Stomach (tissue), 19 donors: ENCODE results near the gene TMEM191B. TPM values are rescaled to one million over a fixed set of nuclear protein-coding genes. Genes with fewer than 3 reads are reported as not detected.
"Not testable (repeated sequence)": the region's sequence is repeated elsewhere in the genome, so short reads cannot be mapped to it uniquely, and the experiment has no call there.

Experiments used
- DNase-seq, 2 donors: peaks; one replicate each; pipeline versions ENCODE4 v3.0.0 to v3.0.0-alpha.2; 2013 to 2019
- H3K27ac ChIP-seq, 5 donors: fragments of 200-600 bp in 4 of 5; sonication (generic) in 4 of 5; one replicate each; pipeline ENCODE4 v1.5.1; 2013 to 2019; ENCODE audit warnings: mild to moderate bottlenecking in 1 of 5, moderate library complexity in 1 of 5
- H3K27me3 ChIP-seq, 3 donors: fragments of 200-600 bp; sonication (generic); one replicate each; pipeline ENCODE4 v1.5.1; 2017 to 2019; ENCODE audit warnings: mixed run types in 1 of 3
- H3K36me3 ChIP-seq, 4 donors: fragments of 200-600 bp; sonication (generic); 1 replicate in 3 of 4; 2 replicates in 1 of 4; pipeline ENCODE4 v1.5.1; 2016 to 2019
- H3K4me1 ChIP-seq, 4 donors: fragments of 200-600 bp; sonication (generic); one replicate each; pipeline ENCODE4 v1.5.1; 2016 to 2019
- H3K4me3 ChIP-seq, 4 donors: fragments of 200-600 bp; sonication (generic) in 3 of 4; one replicate each; pipeline ENCODE4 v1.5.1; 2016 to 2019; ENCODE audit warnings: mild to moderate bottlenecking in 1 of 4
- H3K9me3 ChIP-seq, 4 donors: fragments of 200-600 bp; sonication (generic); one replicate each; pipeline ENCODE4 v1.5.1; 2016 to 2019
- WGBS, 5 donors: extraction: QIAGEN DNeasy Blood & Tissue Kit in 3 of 5; methylation state at CpG; one replicate each; pipeline versions ENCODE4 v1.1.5 to v1.1.7; 2013 to 2018; 5-methylcytosine and 5-hydroxymethylcytosine counted together
- intact Hi-C: fragments of 100-400 bp; cut with DNase I; formaldehyde crosslinking; loops from one replicate; pipeline ENCODE4 v1.15.1; 2023; ENCODE audit warnings: low total_unique reads
- long read RNA-seq, 10 donors: transcript quantifications; one replicate each; lab custom pipeline, GENCODE V29; 2026
- polyA plus RNA-seq, 3 donors: library from polyadenylated mRNA; stranded (reverse); fragments of 200-250 nt; gene quantifications; one replicate each; pipeline ENCODE4 v1.2.3, GENCODE V29; 2013
- total RNA-seq, 5 donors: library from RNA; depleted of rRNA; stranded (reverse); fragments of >200 nt; gene quantifications; one replicate each; pipeline versions ENCODE4 v1.1.0 to v1.2.3, GENCODE V29; 2014 to 2016
- donor health status: healthy with polysubstance abuse.
- donor health status: Bipolar disorder and iron deficiency.
- donor health status: healthy.

The TMEM191B gene
- 1 to 10 TPM in 1 of 5 donors, not detected in 4; 1.7 TPM for total RNA-seq
- polyA plus RNA-seq, result 1 to 10 TPM in 2 of 3 donors, under 1 TPM in 1; 0.44 to 6.3 (median 1.2) TPM
- long read RNA-seq, donor 1, result 0 reads
- long read RNA-seq, donor 2, partial matches to known transcripts, result 40 of 40 reads
- long read RNA-seq, donor 2, other reads (novel, unspliced or antisense), result 0 of 40 reads
- long read RNA-seq, donor 3, result 0 reads
- long read RNA-seq, donor 4, result 0 reads
- long read RNA-seq, donor 5, result 0 reads
- long read RNA-seq, donor 6, result 0 reads
- long read RNA-seq, donor 7, result 0 reads
- long read RNA-seq, donor 8, partial matches to known transcripts, result 35 of 56 reads
- long read RNA-seq, donor 8, other reads (novel, unspliced or antisense), result 21 of 56 reads
- long read RNA-seq, donor 9, partial matches to known transcripts, result 0 of 1 reads
- long read RNA-seq, donor 9, other reads (novel, unspliced or antisense), result 0 of 1 reads
- long read RNA-seq, donor 10, result 0 reads

- peak within 1 kb of the TSS in 1 of 5 donors; percentile 61 for H3K27ac ChIP-seq
- intact Hi-C loops, H3K36me3 ChIP-seq, DNase-seq, H3K4me1 ChIP-seq, H3K27me3 ChIP-seq, H3K9me3 ChIP-seq: not testable (repeated sequence)
- no CpG with 5 or more reads among the region's 65 CpGs for WGBS, 5 donors
- peak within 1 kb of the TSS in 1 of 4 donors; percentile 31 for H3K4me3 ChIP-seq
Observed at GRCh38 chr22:18527752-18528596, at the start of gene TMEM191B. TSS of gene TMEM191B (plus strand) at chr22:18527802. CDS start at chr22:18527981, 179 bp downstream.

DNA sequence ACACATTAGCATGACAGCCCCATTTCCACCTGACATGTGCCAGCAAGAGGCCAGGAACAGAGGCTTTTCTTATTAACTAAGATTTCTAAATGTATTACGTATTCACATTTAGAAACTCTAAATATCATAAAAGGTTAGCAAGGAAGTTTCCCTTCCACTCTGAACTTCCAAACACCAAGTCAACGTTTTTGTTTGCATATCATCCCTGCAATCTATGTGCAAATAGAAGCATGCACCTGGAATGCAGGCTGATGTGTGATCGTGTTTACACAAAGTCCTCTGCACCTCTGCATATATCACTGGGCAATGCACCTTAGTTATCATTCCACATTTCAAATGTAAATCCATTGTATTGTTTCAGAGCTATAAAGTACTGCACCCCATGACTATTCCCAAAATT lies 31.4 kb upstream of the TMEM191B start:
- intact Hi-C loops, H3K4me1 ChIP-seq, H3K27me3 ChIP-seq, H3K9me3 ChIP-seq, DNase-seq, H3K4me3 ChIP-seq, H3K27ac ChIP-seq, H3K36me3 ChIP-seq: not testable (repeated sequence)
- WGBS, 5 donors, result no CpG with 5 or more reads among the region's 3 CpGs

GRCh38 chr22:18511327-18511726 lies 16.3 kb upstream of the TMEM191B start:
- 40 to 79% (median 75%) methylated on average over 1 to 6 of the region's 6 CpGs for WGBS, 5 donors
- H3K27me3 ChIP-seq, H3K9me3 ChIP-seq, H3K4me3 ChIP-seq, H3K27ac ChIP-seq, DNase-seq, intact Hi-C loops, H3K36me3 ChIP-seq, H3K4me1 ChIP-seq: not testable (repeated sequence)

DNA sequence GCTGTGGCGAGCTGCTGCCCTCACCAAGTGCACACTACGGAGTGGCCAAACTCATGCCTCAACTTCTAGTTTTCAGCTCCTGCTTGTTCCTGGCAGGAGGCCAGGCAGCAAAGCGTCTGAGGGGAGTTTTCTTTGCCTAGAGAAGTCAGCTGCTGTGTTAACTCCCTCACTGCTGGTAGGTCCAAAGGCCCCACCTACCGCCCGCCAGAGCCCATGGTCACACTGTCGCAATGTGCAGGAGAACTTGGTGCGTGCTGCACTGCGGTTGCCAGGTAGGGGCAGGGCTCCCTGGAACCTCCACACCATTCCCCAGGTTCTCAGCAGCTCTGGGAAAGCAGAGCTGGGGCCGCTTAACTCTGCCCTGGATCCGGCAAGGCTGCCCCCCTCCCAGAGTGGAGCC lies 15.2 kb upstream of the TMEM191B start:
- intact Hi-C loops, H3K27ac ChIP-seq, H3K9me3 ChIP-seq, DNase-seq, H3K36me3 ChIP-seq, H3K4me3 ChIP-seq, H3K27me3 ChIP-seq, H3K4me1 ChIP-seq: not testable (repeated sequence)
- WGBS, 5 donors, result 34 to 36% (median 35%) methylated on average over 4 to 6 of the region's 10 CpGs; no CpG with 5 or more reads in 2 of the 5 donors

DNA sequence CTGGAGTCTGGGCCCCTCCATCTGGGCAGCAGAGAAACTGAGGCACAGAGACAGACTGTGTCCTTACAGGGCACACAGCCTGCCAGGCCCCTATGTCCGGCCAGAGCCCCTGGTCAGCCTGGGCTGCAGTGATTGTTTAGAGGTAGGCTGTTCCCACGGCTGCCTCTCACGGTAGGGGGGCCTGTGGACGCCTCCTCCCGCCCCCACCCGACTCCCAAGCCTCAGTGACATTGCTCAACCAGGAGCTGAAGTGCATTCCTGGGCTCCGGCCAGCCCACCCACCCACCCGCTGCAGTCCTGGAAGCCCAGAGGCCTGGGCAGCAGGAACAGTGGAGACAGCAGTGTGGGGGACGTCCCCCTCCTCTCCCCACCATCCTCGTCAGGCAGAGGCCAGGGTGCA lies 14.1 kb upstream of the TMEM191B start:
- H3K27ac ChIP-seq, H3K27me3 ChIP-seq, H3K4me3 ChIP-seq, intact Hi-C loops, H3K4me1 ChIP-seq, H3K9me3 ChIP-seq, H3K36me3 ChIP-seq: not testable (repeated sequence)
- WGBS, 5 donors, result 24 to 65% (median 53%) methylated on average over 5 of the region's 10 CpGs; no CpG with 5 or more reads in 2 of the 5 donors
- DNase-seq, result peak in 1 of 2 donors; percentile 1

DNA sequence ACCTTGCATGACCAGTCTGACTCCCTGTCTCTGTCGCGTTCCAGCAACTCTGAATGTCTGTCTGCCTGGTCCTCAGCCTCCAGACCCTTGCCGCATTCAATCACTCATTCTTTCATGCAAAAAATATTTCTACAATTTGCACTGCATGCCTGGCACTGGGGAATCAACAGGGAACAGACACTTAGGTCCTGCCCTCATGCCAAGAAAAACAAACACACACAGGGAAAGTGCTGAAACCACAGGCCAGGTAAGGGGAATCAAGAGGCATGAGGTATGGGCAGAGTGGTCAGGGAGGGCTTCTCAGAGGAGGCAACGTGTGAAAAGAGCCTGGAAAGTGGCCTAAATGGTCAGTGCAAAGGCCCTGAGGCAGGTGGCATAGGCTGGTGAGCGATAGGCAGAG lies 9.5 kb upstream of the TMEM191B start, which contains the start of gene GGTLC3:
Gene GGTLC3, minus strand, starts transcription at position 101 of the 400 bp plus-strand sequence. CDS start 264 bp downstream, outside the sequence.
- intact Hi-C loops, H3K27ac ChIP-seq: not testable (repeated sequence)
- WGBS, 5 donors, result no CpG with 5 or more reads among the region's 5 CpGs

GRCh38 chr22:18522762-18523161 lies 4.8 kb upstream of the TMEM191B start:
- H3K27me3 ChIP-seq, DNase-seq, H3K27ac ChIP-seq, H3K4me3 ChIP-seq, H3K9me3 ChIP-seq, H3K36me3 ChIP-seq, H3K4me1 ChIP-seq, intact Hi-C loops: not testable (repeated sequence)
- no CpG with 5 or more reads among the region's 6 CpGs for WGBS, 5 donors

More for the DNA sequence above, 9.5 kb upstream of the TMEM191B start, which contains the start of gene GGTLC3:
- not testable (repeated sequence) for H3K27me3 ChIP-seq, H3K9me3 ChIP-seq, DNase-seq, H3K36me3 ChIP-seq, H3K4me3 ChIP-seq, H3K4me1 ChIP-seq

DNA sequence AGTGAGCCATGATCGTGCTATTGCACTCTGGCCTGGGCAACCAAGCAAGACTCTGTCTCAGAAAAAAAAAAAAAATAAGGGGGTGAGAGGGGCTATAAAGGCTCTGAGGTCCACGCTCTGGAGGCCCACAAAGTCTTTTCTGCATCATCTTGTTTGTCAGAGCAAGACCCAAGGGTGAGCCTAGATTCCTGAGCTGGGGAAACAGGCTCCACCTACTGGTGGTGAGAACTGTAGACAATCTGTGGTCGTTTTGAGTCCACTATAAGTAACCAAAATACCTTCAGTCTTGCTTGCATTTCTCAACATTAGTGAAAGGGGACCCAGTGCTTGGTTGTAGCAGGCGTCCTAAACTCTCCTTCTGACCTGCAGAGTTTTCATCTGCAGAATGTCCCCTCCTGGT lies 4.3 kb upstream of the TMEM191B start:
- WGBS, 5 donors, result no CpG with 5 or more reads among the region's 4 CpGs

DNA sequence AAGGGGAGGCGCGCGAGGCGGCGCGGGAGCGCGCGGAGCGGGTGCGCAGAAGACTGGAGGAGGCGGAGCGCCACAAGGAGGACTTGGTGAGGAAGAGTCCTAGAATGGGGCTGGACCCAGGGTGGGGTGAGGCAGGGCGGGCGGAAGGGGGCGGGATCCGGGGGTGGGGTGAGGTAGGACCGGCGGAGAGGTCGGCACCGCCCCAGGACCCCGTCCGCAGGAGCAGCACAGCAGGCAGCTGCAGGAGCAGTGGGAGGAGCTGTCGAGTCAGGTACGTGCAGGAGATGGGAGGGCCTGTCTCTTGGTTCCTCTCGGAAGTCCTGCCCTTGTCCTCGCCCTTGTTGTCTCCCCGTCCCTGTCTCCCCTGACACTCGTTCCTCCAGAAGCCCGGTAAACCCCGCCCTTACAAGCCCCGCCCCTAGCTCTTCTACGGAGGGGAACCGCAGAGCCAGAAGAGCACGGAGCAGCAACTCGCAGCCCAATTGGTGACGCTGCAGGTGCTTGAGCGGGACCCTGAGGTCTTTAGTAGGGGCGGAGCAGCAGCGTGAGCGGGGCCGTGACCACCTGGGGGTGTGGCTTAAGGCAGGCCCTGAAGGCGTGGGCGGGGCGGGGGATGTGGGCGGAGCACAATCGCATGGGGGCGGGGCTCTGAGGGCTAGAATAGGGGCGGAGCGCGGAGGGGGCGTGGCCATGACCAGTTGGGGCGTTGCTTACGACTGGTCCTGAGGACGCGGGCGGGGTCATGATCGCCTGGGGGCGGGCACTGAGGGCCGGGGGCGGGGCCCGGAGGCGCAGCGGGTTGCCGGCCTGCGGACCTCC lies 1.2 kb downstream of the TMEM191B start:
- 1 to 2% (median 2%) methylated on average over 7 to 22 of the region's 66 CpGs; no CpG with 5 or more reads in 2 of the 5 donors for WGBS, 5 donors
- H3K27me3 ChIP-seq, H3K36me3 ChIP-seq, intact Hi-C loops, H3K4me1 ChIP-seq, H3K9me3 ChIP-seq: not testable (repeated sequence)
- peak overlapping the region in 1 of 4 donors; percentile 31 for H3K4me3 ChIP-seq
- peak; percentile 72 to 78 for DNase-seq
- H3K27ac ChIP-seq, result peak overlapping the region in 1 of 5 donors; percentile 61

More for the DNA sequence above, 4.3 kb upstream of the TMEM191B start:
- H3K9me3 ChIP-seq, H3K27me3 ChIP-seq, H3K36me3 ChIP-seq, H3K4me3 ChIP-seq, intact Hi-C loops, H3K4me1 ChIP-seq, H3K27ac ChIP-seq, DNase-seq: not testable (repeated sequence)

- DNase-seq, H3K4me1 ChIP-seq, H3K9me3 ChIP-seq, H3K4me3 ChIP-seq, H3K27ac ChIP-seq, H3K27me3 ChIP-seq, intact Hi-C loops, H3K36me3 ChIP-seq: not testable (repeated sequence)
- 7% methylated on average over 6 of the region's 57 CpGs; no CpG with 5 or more reads in 4 of the 5 donors for WGBS, 5 donors
Observed at GRCh38 chr22:18529416-18530145, 2.0 kb downstream of the TMEM191B start.
